Stomach (tissue), 9 donors: ENCODE data around the gene RINL. TPM values are rescaled to one million over a fixed set of nuclear protein-coding genes. Genes with fewer than 3 reads are reported as not detected.

ENCODE experiments used
- DNase-seq, 2 donors: peaks; one replicate each; pipeline versions ENCODE4 v3.0.0 to v3.0.0-alpha.2; 2013 to 2019
- H3K27ac ChIP-seq, 5 donors: fragments of 200-600 bp in 4 of 5; sonication (generic) in 4 of 5; one replicate each; pipeline ENCODE4 v1.5.1; 2013 to 2019; ENCODE audit warnings: mild to moderate bottlenecking in 1 of 5, moderate library complexity in 1 of 5
- H3K27me3 ChIP-seq, 3 donors: fragments of 200-600 bp; sonication (generic); one replicate each; pipeline ENCODE4 v1.5.1; 2017 to 2019; ENCODE audit warnings: mixed run types in 1 of 3
- H3K36me3 ChIP-seq, 4 donors: fragments of 200-600 bp; sonication (generic); 1 replicate in 3 of 4; 2 replicates in 1 of 4; pipeline ENCODE4 v1.5.1; 2016 to 2019
- H3K4me1 ChIP-seq, 4 donors: fragments of 200-600 bp; sonication (generic); one replicate each; pipeline ENCODE4 v1.5.1; 2016 to 2019
- H3K4me3 ChIP-seq, 4 donors: fragments of 200-600 bp; sonication (generic) in 3 of 4; one replicate each; pipeline ENCODE4 v1.5.1; 2016 to 2019; ENCODE audit warnings: mild to moderate bottlenecking in 1 of 4
- H3K9me3 ChIP-seq, 4 donors: fragments of 200-600 bp; sonication (generic); one replicate each; pipeline ENCODE4 v1.5.1; 2016 to 2019
- EP300 ChIP-seq: sonication (generic); formaldehyde crosslinking; IDR thresholded peaks from one replicate; pipeline ENCODE4 v1.6.1; 2017; ENCODE audit warnings: antibody characterized with exemption
- POLR2A ChIP-seq, 4 donors: fragments of 450-650 bp; IDR thresholded peaks; one replicate each; pipeline ENCODE4 v1.6.1; 2016; ENCODE audit warnings: antibody characterized with exemption in 4 of 4, control low read depth in 2 of 4, mild to moderate bottlenecking in 1 of 4, moderate library complexity in 1 of 4
- POLR2AphosphoS5 ChIP-seq, 3 donors: sonication (generic); formaldehyde crosslinking; IDR thresholded peaks; one replicate each; pipeline ENCODE4 v1.6.1; 2016; ENCODE audit warnings: antibody characterized with exemption in 3 of 3
- WGBS, 5 donors: extraction: QIAGEN DNeasy Blood & Tissue Kit in 3 of 5; methylation state at CpG; one replicate each; pipeline versions ENCODE4 v1.1.5 to v1.1.7; 2013 to 2018; 5-methylcytosine and 5-hydroxymethylcytosine counted together
- intact Hi-C: fragments of 100-400 bp; cut with DNase I; formaldehyde crosslinking; loops from one replicate; pipeline ENCODE4 v1.15.1; 2023; ENCODE audit warnings: low total_unique reads
- polyA plus RNA-seq, 3 donors: library from polyadenylated mRNA; stranded (reverse); fragments of 200-250 nt; gene quantifications; one replicate each; pipeline ENCODE4 v1.2.3, GENCODE V29; 2013
- total RNA-seq, 5 donors: library from RNA; depleted of rRNA; stranded (reverse); fragments of >200 nt; gene quantifications; one replicate each; pipeline versions ENCODE4 v1.1.0 to v1.2.3, GENCODE V29; 2014 to 2016
- TF ChIP-seq, protein P1 (sequence below), 7 experiments: fragments of 450-650 bp in 4 of 7; fragments of 200-600 bp in 3 of 7; sonication (generic) in 3 of 7; IDR thresholded peaks; one replicate each; pipeline ENCODE4 v1.5.1; 2016 to 2019; ENCODE audit warnings: antibody characterized with exemption in 7 of 7, control low read depth in 2 of 7, mild to moderate bottlenecking in 1 of 7
- donor health status: healthy with polysubstance abuse.
- donor health status: Bipolar disorder and iron deficiency.
- donor health status: healthy.

RINL gene
- total and polyA plus RNA-seq, 8 donors = 1.8 to 10.0 (median 6.9) TPM; not detected in 1

DNA sequence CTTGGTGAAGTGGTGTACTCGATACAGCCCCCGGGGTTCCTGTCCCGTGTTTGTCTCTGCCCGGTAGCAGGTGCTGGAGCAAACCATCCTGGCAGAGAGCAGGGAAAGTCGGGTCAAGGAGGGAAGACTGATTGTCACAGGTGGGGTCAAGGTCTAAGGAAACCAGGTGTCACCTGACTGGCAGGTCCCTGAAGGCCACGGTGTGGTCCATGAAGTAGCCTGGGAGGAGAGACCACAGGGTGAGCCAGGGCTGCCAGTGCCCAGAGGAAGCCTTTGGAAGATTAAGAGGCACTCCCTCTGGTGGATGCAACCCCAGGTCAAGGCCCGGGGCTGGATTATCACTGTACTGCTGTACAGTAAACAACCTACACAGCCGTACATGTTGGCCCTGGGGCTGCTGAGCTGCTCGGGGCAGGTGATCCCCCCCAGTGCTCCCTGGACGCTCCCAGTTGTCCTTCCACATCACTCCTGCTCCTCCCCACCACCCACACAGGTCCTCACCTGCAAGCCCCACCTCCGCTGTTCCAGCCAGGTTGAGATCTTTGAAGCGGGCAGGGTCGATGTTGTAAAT is 39.9 kb upstream of the RINL start:
- Histone ChIP-seq H3K36me3 (peaks cover 3 to 40% (median 29%) of the 10 kb centered on the region in 4 donors), H3K27ac (no peak overlapping the region), H3K27me3 (no peaks in the 10 kb centered on the region), H3K4me3 (no peak overlapping the region), H3K9me3 (no peaks in the 10 kb centered on the region), H3K4me1 (no peaks in the 10 kb centered on the region)
- TF ChIP-seq EP300 (no peak), POLR2A (IDR thresholded peaks at IDR 0.05) (no peak), POLR2AphosphoS5 (IDR thresholded peaks at IDR 0.05) (no peak)
- TF ChIP-seq, protein P1, sequence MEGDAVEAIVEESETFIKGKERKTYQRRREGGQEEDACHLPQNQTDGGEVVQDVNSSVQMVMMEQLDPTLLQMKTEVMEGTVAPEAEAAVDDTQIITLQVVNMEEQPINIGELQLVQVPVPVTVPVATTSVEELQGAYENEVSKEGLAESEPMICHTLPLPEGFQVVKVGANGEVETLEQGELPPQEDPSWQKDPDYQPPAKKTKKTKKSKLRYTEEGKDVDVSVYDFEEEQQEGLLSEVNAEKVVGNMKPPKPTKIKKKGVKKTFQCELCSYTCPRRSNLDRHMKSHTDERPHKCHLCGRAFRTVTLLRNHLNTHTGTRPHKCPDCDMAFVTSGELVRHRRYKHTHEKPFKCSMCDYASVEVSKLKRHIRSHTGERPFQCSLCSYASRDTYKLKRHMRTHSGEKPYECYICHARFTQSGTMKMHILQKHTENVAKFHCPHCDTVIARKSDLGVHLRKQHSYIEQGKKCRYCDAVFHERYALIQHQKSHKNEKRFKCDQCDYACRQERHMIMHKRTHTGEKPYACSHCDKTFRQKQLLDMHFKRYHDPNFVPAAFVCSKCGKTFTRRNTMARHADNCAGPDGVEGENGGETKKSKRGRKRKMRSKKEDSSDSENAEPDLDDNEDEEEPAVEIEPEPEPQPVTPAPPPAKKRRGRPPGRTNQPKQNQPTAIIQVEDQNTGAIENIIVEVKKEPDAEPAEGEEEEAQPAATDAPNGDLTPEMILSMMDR (IDR thresholded peaks at IDR 0.05) = no peak
- intact Hi-C loops = no loop called here
- DNase-seq = no peak
- WGBS, 5 donors = 64 to 77% (median 71%) methylated on average over 10 to 13 of the region's 13 CpGs

DNA sequence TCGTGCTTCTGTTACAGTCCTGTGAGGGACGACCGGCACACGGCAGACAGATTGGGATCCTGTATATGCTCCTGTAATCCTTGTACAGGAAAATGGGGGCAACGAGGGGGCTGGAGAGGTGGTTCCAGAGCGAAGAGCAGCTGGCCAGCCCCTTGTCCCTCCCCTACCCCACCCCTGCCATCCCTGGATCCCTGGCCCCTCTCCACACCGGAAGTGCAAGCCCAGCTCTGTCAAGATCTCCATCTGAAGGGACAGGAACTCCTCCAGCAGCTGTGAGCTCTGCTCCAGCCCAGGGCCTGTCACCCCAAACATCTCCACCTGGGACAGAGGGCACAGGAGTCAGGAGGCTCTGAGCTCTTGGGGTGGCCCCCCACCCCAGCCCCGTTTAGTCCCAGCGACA is 39.4 kb upstream of the RINL start:
- H3K27me3 ChIP-seq = peaks cover 0 to under 1% (median 0%) of the 10 kb centered on the region in 3 donors
- WGBS, 5 donors = 73 to 94% (median 88%) methylated on average over 9 of the region's 9 CpGs
- intact Hi-C loops = no loop called here

DNA sequence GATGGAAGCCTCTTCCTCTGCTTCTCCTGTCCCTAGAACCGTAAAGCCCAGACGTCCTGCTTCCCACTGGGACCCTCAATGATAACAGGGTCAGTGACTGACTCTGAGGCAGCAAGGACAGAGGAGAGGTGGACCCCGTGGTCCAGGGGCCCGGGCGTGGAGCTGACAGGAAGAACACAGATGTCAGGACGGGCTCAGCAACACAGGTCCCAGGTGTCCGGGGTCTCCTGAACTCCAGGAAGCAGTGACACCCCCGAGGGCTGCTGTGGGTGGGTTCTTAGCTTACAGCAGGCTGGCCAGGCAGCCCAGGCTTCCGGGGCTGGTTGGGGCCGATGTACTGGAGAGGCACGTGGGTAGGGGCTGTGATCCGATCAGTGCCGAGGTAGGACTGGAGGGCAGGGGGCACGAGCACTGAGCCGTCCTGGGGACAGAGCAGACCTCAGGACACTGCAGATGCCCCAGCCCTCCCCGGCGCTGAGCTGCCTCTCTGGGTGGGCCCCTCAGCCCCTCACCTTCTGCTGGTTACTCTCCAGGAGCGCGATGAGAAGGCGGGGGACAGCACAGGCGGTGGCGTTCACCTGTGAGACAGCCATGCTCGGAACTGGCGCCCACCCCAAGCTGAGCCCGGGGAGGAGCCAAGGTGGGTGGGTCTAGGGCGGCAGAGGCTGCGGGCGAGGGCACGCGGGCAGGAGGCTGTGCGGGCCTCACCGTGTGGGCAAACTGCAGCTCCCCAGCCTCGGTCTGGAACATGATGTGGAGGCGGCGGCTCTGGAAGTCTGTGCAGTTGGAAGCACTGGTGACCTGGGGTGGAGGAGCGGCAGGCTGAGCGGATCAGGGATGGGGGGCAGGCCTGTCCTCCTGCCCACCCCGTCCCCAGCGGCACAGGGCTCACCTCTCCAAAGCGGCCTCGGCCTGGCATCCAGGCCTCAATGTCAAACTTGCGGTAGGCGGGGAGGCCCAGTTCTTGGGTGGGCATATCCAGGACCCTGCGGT is 37.5 kb upstream of the RINL start:
- H3K9me3 ChIP-seq = no peaks in the 10 kb centered on the region
- no peak overlapping the region for H3K4me3 ChIP-seq
- H3K4me1 ChIP-seq = peaks cover 0 to 6% (median 0%) of the 10 kb centered on the region in 4 donors
- intact Hi-C loops = no loop called here
- no peak overlapping the region for H3K27ac ChIP-seq
- WGBS, 5 donors = 90 to 95% (median 93%) methylated on average over 37 to 44 of the region's 44 CpGs
- TF ChIP-seq POLR2AphosphoS5 (IDR thresholded peaks at IDR 0.05) (no peak), EP300 (no peak), POLR2A (IDR thresholded peaks at IDR 0.05) (no peak)
- TF ChIP-seq, protein P1 (IDR thresholded peaks at IDR 0.05) = no peak
- no peak for DNase-seq
- H3K36me3 ChIP-seq = peaks cover 0 to 23% (median 13%) of the 10 kb centered on the region in 4 donors
- H3K27me3 ChIP-seq = peaks cover 0 to 18% (median 12%) of the 10 kb centered on the region in 3 donors

More for the DNA sequence above, 39.4 kb upstream of the RINL start:
- Histone ChIP-seq H3K9me3 (no peaks in the 10 kb centered on the region), H3K4me1 (no peaks in the 10 kb centered on the region), H3K4me3 (no peak overlapping the region), H3K27ac (no peak overlapping the region), H3K36me3 (peaks cover 3 to 38% (median 28%) of the 10 kb centered on the region in 4 donors)
- no peak for DNase-seq
- TF ChIP-seq EP300 = no peak
- TF ChIP-seq, protein P1 (IDR thresholded peaks at IDR 0.05) = no peak
- TF ChIP-seq POLR2AphosphoS5 (IDR thresholded peaks at IDR 0.05) = no peak
- no peak for TF ChIP-seq POLR2A (IDR thresholded peaks at IDR 0.05)

DNA sequence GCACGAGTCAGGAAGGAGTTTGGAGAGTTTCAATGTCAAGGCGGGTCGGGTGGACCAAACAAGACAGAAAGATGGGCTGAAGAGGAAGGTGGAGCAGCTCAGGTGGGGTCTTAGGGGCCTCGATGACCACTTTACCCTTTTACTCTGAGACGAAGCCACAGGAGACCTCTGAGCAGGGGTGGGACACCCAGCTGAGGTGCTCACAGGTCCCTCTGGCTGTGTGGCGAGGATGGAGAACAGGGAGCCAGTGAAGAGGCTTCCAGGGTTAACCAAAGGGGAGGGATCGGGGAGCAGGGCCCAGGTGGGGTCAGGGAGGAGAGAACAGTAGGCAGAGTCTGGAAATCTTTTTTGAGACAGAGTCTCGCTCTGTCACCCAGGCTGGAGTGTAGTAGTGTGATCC is 35.9 kb upstream of the RINL start:
- WGBS, 5 donors = 92 to 96% (median 93%) methylated on average over 8 of the region's 8 CpGs
- H3K4me3 ChIP-seq = no peak overlapping the region
- H3K27me3 ChIP-seq = peaks cover 0 to 18% (median 12%) of the 10 kb centered on the region in 3 donors
- peaks cover 0 to 6% (median 0%) of the 10 kb centered on the region in 4 donors for H3K4me1 ChIP-seq
- intact Hi-C loops = no loop called here
- no peak overlapping the region for H3K27ac ChIP-seq
- DNase-seq = no peak
- TF ChIP-seq POLR2AphosphoS5 (IDR thresholded peaks at IDR 0.05) = no peak
- no peak for TF ChIP-seq EP300
- TF ChIP-seq, protein P1 (IDR thresholded peaks at IDR 0.05) = no peak
- TF ChIP-seq POLR2A (IDR thresholded peaks at IDR 0.05) = no peak
- H3K9me3 ChIP-seq = no peaks in the 10 kb centered on the region
- H3K36me3 ChIP-seq = peaks cover 0 to 19% (median 12%) of the 10 kb centered on the region in 4 donors
